Measurements from ENCODE around the gene TIGIT. TPM values are rescaled to one million over a fixed set of nuclear protein-coding genes. Genes with fewer than 3 reads are reported as not detected.

TIGIT gene
- not detected in 2 replicates for total RNA-seq

DNA sequence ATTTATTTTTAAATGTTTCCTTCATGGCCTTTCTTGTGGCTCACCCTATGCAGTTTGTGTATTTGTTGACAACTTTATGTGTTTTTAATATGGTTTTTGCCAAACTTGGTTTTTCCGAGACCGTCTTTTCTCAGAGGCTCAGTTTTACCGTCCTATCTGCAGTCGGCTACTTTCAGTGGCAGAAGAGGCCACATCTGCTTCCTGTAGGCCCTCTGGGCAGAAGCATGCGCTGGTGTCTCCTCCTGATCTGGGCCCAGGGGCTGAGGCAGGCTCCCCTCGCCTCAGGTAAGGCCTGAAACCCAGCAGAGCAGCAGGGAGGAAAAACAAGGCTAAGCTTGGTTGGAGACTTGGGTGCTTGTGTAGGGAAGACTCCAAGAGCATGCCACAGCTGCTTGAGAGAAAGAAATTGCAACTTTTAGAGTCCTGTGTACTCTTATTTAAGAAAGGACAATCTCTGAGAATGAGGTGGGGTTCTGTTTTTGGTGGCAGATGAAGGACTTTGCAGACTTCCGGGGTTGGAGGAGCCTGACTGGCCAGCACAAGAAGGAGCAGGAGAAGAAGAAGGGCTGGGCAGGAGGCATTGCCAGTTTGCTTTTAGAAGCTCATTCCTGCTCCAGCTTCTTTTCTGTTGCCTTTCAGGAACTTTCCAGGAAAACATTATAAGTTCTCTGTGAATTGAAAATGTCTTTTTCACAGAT is at the start of gene TIGIT:
Gene TIGIT, plus strand, starts transcription at position 191 of the 698 bp plus-strand sequence. Its CDS starts 34 bp downstream, at position 225.

Other genes starting within 250 kb of the TIGIT start
- 3.4 and 5.1 TPM in 2 replicates for gene CCDC191, start 237.5 kb upstream of the TIGIT start, total RNA-seq
- gene QTRT2, start 237.3 kb upstream of the TIGIT start, total RNA-seq, result 11.0 and 12.2 TPM in 2 replicates
- gene DRD3, start 115.0 kb upstream of the TIGIT start, total RNA-seq, result not detected in 2 replicates
- under 0.01 TPM in 1 of 2 replicates, not detected in the other for gene ZNF80, start 56.5 kb upstream of the TIGIT start, total RNA-seq